HUES48 (cell line): ENCODE data around the gene PARVB.

Experiments used
- H3K27ac ChIP-seq: one replicate; pipeline ENCODE4 v1.7.0; 2013; ENCODE audit warnings: low read depth, low read length, inconsistent platforms
- H3K27me3 ChIP-seq: 2 replicates; pipeline ENCODE4 v1.6.1; 2013; ENCODE audit warnings: mild to moderate bottlenecking, low read length; ENCODE audit not compliant: control insufficient read depth, insufficient read depth
- H3K36me3 ChIP-seq: 2 replicates; pipeline ENCODE4 v1.6.1; 2013; ENCODE audit warnings: low read length; ENCODE audit not compliant: control insufficient read depth, insufficient read depth
- H3K4me1 ChIP-seq: 2 replicates; pipeline ENCODE4 v1.6.1; 2013; ENCODE audit warnings: mild to moderate bottlenecking, low read length; ENCODE audit not compliant: control insufficient read depth, insufficient read depth
- H3K4me3 ChIP-seq: 2 replicates; pipeline ENCODE4 v1.5.1; 2013; ENCODE audit warnings: mild to moderate bottlenecking, low read depth, low read length
- H3K9ac ChIP-seq: 2 replicates; pipeline ENCODE4 v1.6.1; 2013; ENCODE audit warnings: mild to moderate bottlenecking, low read depth, low read length, moderate library complexity
- H3K9me3 ChIP-seq: 2 replicates; pipeline ENCODE4 v1.6.1; 2013; ENCODE audit warnings: low read length; ENCODE audit not compliant: control insufficient read depth, insufficient read depth

The PARVB gene

DNA sequence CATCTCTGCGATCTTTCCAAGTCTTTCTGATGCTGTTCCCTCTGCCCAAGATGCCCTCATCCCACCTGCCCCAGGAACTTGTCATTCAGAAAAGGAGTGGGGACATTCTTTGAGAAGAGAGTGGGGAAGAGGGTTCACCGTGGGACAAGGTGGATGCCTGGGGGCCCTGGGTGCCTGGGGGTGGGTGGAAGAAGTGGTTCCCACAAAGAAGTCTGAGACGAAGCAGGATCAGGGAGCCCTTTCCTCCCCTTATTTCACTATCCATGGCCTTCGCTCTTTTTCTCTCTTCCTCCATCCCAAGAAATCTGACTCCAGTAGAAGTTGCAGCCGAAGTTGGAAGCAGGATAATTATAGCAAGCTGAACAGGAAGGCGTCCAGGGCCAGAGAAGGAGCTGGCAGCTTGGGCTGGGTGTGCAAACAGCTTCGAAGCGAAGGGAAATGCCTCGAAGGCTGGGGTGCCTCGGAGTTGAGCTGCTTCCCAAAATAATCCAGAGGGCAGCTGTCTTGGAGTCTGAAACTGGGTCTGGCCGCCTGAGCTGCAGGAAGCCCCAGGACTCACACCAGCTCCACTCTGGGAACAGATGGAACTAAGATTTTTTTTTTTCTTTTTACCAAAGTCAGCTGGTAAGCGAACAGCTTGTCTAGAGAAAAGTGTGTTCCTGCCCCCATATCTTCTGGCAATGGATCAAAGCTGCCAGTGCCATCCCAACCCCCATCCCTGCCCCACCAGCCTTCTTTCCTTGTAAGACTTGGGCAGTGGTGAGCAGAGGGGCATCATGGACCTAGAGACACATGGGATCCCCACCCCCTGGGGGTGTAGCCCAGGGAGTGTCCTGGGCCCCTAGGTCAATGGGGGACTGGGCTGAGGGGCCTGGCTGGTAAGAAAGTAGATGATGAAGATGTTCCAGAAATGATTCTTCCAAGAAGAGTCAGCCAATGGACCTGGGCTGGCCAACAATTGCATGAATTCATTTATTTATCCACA, 188.1 kb downstream of the PARVB start:
- H3K4me3 ChIP-seq = no peak overlapping the region
- H3K27me3 ChIP-seq = no peaks in the 10 kb centered on the region; the same call in 1 of the 2 replicates
- H3K4me1 ChIP-seq = no peaks in the 10 kb centered on the region
- no peak overlapping the region for H3K27ac ChIP-seq
- no peaks in the 10 kb centered on the region for H3K9me3 ChIP-seq
- no peak overlapping the region for H3K9ac ChIP-seq
- H3K36me3 ChIP-seq = no peaks in the 10 kb centered on the region

DNA sequence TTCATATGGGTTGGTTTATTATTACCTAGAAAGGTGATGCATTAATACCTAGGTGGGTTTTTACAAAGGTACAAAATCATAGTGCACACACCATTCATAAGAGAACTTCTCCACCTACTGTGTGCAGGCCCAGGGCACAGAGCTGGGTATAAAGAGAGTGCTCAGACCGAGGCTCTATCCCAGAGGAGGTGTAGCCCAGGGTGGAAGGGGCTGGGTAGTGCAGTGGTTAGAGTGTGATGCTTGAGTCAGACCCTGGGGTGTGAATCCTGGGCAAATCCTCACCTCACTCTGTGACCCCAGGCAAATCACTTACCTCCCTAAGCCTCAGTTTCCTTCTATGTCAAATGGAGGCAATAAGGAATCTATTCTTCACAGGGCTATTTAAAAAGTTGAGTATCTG, 188.8 kb downstream of the PARVB start:
- Histone ChIP-seq H3K27ac (no peak overlapping the region), H3K9me3 (no peaks in the 10 kb centered on the region), H3K27me3 (no peaks in the 10 kb centered on the region; the same call in 1 of the 2 replicates), H3K4me3 (no peak overlapping the region), H3K9ac (no peak overlapping the region), H3K36me3 (no peaks in the 10 kb centered on the region), H3K4me1 (no peaks in the 10 kb centered on the region)

DNA sequence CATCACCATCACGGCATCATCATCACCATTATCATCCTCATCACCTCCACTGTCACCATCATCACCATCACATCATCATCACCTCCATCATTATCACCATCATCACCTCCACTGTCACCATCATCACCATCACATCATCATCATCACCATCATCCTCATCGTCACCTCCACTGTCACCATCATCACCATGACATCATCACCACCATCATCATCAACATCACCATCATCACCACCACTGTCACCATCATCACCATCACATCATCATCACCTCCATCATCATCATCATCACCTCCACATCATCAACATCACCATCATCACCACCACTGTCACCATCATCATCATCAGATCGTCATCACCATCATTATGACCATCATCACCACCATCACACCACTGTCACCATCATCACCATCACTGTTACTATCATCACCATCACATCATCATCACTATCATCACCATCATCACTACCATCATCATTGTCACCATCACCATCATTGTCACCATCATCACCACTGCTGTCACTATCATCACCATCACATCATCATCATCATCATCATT, 189.5 kb downstream of the PARVB start:
- no peaks in the 10 kb centered on the region for H3K36me3 ChIP-seq
- no peaks in the 10 kb centered on the region for H3K4me1 ChIP-seq
- no peak overlapping the region for H3K27ac ChIP-seq
- H3K9ac ChIP-seq = no peak overlapping the region
- H3K4me3 ChIP-seq = no peak overlapping the region
- H3K9me3 ChIP-seq = no peaks in the 10 kb centered on the region
- no peaks in the 10 kb centered on the region; the same call in 1 of the 2 replicates for H3K27me3 ChIP-seq

DNA sequence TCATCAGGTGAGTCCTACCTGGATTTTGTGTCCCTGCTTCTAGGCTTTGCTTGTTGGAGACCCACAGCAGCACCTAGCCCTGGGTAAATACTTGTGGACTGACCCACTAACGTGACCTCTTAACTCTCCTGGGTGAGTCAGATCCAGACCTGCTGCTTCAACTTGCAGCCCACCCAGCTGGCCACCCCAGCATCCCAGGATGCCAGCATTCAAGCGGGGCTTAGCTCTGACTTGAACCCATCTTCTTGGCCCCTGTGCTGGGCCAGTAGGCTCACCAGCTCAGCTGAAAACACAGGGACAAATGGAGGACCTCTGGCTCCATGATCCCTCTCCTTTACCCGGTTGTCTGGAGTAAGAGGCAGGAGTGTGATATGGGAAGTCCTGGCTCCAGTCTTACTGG, 190.1 kb downstream of the PARVB start:
- no peaks in the 10 kb centered on the region for H3K9me3 ChIP-seq
- H3K27ac ChIP-seq = no peak overlapping the region
- H3K36me3 ChIP-seq = no peaks in the 10 kb centered on the region
- no peak overlapping the region for H3K4me3 ChIP-seq
- H3K9ac ChIP-seq = no peak overlapping the region
- H3K4me1 ChIP-seq = no peaks in the 10 kb centered on the region
- H3K27me3 ChIP-seq = no peaks in the 10 kb centered on the region; the same call in 1 of the 2 replicates

DNA sequence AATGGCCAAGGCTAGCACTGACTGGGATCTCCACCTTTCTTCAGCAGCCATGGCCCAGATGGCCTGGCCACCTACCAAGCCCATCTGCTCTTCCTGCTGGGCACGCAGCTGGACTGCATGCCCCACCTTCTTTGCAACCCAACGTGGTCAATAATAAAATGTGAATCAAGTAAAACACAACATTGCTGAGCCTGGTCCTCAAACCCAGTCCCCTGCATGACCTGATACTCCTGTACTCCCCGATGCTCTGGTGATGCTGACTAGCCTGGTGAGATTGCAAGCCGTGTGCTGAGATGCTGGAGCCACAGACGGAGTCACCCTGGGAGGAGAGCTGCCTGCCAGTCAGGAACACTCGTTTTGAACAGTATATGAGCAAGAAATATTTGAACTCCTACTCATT, 190.7 kb downstream of the PARVB start:
- Histone ChIP-seq H3K4me3 (no peak overlapping the region), H3K9me3 (no peaks in the 10 kb centered on the region), H3K27ac (no peak overlapping the region), H3K27me3 (no peaks in the 10 kb centered on the region; the same call in 1 of the 2 replicates), H3K4me1 (no peaks in the 10 kb centered on the region), H3K9ac (no peak overlapping the region), H3K36me3 (no peaks in the 10 kb centered on the region)

DNA sequence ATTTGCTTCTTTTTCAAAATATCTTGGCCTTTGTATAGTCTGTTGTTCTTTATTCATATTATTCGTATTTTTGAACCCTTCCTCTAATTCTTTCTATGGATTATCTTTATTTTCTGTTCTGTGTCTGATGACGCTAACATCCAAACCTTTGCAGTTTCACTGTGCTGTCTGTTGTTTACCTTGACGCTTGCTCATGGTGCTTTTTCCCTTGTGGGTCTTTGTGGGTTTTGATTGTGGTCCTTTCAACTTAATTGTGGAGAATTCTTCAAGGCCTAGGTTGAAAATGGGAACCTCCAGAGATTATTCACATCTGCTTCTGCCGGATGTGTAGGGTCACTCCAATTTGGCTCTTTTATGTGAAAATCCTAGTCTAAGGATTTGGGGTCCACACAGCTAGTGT, 191.2 kb downstream of the PARVB start:
- no peaks in the 10 kb centered on the region for H3K4me1 ChIP-seq
- no peak overlapping the region for H3K27ac ChIP-seq
- H3K9ac ChIP-seq = no peak overlapping the region
- no peaks in the 10 kb centered on the region for H3K36me3 ChIP-seq
- H3K4me3 ChIP-seq = no peak overlapping the region
- H3K27me3 ChIP-seq = no peaks in the 10 kb centered on the region; the same call in 1 of the 2 replicates
- no peaks in the 10 kb centered on the region for H3K9me3 ChIP-seq

DNA sequence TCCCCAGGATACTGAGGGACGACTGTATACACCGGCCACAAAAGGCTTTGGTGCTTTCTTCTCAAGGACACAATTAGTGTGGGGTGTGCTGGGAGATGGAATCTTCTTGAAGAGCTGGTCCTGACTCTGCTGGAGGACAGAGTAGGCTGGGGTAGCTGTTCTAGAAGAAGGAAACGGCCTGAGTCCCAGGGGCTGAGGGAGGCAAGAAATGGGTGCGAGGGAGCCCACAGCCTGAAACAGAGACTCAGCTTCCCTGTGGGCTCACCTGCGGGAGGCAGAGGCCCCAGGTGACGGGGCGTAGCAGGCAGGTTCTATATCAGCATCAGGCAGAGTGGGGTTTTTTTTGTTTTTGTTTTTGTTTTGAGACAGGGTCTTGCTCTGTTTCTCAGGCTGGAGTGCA, 193.2 kb downstream of the PARVB start:
- Histone ChIP-seq H3K36me3 (no peaks in the 10 kb centered on the region), H3K27me3 (no peaks in the 10 kb centered on the region), H3K9me3 (no peaks in the 10 kb centered on the region), H3K4me3 (no peak overlapping the region), H3K27ac (no peak overlapping the region), H3K9ac (no peak overlapping the region), H3K4me1 (no peaks in the 10 kb centered on the region)

DNA sequence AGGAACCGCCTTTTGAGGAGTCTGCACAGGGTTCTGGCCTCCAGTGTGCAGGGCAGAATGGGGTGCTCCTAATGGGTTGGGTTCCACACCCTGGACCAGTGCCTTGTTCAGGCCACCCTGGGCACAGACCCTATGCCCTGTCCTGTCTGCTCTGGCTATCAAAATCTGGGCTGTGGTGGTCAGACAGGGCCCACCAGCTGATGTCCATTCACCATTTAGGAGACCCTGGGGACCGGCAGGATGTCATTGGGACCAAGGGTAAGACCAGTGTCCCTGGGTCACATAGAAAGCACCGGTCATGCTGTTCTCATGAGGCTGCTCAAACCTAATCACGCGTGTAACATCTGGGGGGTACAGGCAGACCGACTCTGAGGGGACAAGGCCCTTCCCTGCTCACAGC, 194.0 kb downstream of the PARVB start:
- no peaks in the 10 kb centered on the region for H3K9me3 ChIP-seq
- H3K4me3 ChIP-seq = no peak overlapping the region
- H3K4me1 ChIP-seq = no peaks in the 10 kb centered on the region
- H3K27ac ChIP-seq = no peak overlapping the region
- H3K27me3 ChIP-seq = no peaks in the 10 kb centered on the region
- no peak overlapping the region for H3K9ac ChIP-seq
- no peaks in the 10 kb centered on the region for H3K36me3 ChIP-seq

DNA sequence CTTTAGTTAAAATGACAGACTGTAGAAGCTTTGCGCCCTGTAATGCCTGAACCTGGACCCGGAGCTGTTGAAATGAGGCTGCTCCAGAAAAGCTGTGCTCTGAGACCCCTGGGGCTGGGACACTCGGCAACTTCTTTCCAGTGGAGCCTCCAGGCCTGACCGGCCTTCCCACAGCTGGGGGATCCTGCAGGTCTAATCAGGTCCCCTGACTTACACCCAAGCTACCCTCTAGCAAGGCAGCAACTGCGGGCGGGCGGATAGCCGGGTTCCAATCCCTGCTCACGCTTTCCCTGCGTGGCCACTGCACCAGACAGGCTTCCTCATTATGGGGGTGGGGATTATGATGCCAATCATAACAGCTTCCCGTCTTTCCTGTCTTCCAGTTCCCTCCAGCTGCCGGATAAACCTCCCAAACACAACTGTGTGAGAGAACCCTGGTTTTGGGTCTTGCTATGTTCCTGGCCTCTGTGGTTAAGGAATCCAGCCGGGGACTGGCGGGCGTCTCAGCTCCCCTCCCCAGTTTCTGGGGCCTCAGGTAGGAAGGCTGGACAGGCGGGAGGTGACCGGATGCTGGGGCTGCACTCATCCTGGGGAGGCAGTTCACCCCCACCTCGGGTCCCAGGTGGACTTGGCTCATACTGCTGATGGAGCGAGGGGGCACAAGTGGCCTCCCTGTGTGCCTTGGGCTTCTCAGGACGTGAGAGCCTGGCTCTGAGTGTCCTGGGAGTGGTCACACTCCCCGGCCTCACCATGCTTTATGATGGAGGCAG, 195.2 kb downstream of the PARVB start:
- H3K4me1 ChIP-seq = no peaks in the 10 kb centered on the region
- H3K27me3 ChIP-seq = no peaks in the 10 kb centered on the region

DNA sequence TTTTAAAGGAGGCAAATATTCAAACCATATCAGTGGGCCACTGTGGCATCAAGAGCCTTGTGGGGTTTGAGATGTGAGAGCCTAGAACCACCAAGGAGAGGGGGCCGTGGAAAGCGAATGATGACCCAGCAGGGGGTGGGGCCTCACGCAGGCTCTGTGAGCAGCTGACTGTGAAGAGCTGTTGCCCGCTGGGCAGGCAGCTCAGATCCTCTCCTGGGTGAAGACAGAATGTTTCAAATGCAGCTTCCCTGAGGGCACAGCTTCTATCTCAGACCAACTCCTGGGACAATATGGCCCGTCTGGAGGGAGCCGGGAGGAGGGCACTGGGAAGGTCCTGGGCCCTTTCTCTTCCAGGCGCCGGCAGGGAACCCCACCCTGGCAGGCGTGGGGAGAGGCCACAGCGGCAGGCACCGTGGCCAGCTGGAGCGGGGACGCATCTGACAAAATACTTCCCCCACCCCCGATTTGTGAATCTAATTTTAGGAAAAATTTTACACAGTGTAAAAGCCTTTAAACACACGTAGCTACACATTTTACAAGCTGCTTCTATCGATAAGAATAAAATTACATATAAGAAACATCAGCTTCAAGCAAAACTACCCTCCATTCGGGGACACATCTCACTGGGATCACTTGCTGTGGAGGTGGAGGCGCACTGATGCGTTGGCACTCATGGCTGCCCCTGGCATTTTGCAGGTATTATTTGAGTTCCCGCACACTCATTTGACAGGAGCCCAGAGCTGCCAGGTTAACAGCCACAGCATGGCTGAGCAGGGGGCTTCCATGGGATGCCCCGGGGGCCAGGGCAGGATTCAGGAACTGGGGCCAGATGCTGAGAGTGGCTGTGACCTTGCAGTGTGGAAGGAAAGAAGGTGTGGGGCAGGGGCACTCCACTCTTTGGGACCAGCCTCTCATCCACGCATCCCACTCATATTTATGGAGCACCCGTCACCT, 196.9 kb downstream of the PARVB start:
- H3K4me3 ChIP-seq = no peak overlapping the region
- no peaks in the 10 kb centered on the region for H3K4me1 ChIP-seq
- no peaks in the 10 kb centered on the region for H3K27me3 ChIP-seq
- no peaks in the 10 kb centered on the region for H3K9me3 ChIP-seq
- no peaks in the 10 kb centered on the region for H3K36me3 ChIP-seq
- no peak overlapping the region for H3K27ac ChIP-seq
- H3K9ac ChIP-seq = no peak overlapping the region

More for the DNA sequence above, 195.2 kb downstream of the PARVB start:
- no peaks in the 10 kb centered on the region for H3K36me3 ChIP-seq
- H3K4me3 ChIP-seq = no peak overlapping the region
- H3K9me3 ChIP-seq = no peaks in the 10 kb centered on the region
- H3K27ac ChIP-seq = no peak overlapping the region
- H3K9ac ChIP-seq = no peak overlapping the region
